GM03348 (cell line): ENCODE measurements around the gene DEPP1.
A peak's percentile ranks its signal among the peaks of the same experiment; 100 is the strongest.

Source experiments
- DNase-seq: peaks from one replicate; pipeline ENCODE4 v3.0.0; 2012; ENCODE audit warnings: low spot score

The DEPP1 gene

DNA sequence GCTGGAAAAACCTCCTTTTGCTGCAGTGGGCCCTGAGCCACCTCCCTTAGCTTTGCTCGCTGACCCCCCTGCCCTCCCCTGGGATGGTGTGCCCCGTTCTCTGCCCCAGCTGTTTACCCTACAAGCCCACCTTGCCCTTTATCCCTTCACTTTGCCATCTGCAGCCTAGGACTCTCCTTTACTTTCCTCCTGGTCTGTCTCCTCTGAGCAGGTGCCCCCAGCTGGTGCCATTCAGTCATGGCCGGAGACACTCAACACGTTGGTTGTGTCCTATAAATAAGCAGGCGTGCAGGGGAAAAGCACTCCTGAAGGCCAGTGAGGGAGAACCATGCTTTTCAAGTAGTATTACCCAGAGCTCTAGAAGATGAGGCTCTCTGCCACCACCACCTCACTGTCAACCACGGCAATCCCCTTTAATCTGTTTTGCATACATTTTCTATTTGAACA is 12.9 kb downstream of the DEPP1 start:
- DNase-seq: no peak

- DNase-seq: no peak
Measured at GRCh38 chr10:44965104-44965503, 13.5 kb downstream of the DEPP1 start.

GRCh38 chr10:44963772-44964633 is 14.6 kb downstream of the DEPP1 start:
- DNase-seq: no peak

GRCh38 chr10:44962870-44963738 is 15.5 kb downstream of the DEPP1 start:
- no peak for DNase-seq

- DNase-seq: no peak
Measured at GRCh38 chr10:44961931-44962750, 16.5 kb downstream of the DEPP1 start.

- DNase-seq: no peak
Measured at GRCh38 chr10:44961230-44961571, 17.4 kb downstream of the DEPP1 start.

DNA sequence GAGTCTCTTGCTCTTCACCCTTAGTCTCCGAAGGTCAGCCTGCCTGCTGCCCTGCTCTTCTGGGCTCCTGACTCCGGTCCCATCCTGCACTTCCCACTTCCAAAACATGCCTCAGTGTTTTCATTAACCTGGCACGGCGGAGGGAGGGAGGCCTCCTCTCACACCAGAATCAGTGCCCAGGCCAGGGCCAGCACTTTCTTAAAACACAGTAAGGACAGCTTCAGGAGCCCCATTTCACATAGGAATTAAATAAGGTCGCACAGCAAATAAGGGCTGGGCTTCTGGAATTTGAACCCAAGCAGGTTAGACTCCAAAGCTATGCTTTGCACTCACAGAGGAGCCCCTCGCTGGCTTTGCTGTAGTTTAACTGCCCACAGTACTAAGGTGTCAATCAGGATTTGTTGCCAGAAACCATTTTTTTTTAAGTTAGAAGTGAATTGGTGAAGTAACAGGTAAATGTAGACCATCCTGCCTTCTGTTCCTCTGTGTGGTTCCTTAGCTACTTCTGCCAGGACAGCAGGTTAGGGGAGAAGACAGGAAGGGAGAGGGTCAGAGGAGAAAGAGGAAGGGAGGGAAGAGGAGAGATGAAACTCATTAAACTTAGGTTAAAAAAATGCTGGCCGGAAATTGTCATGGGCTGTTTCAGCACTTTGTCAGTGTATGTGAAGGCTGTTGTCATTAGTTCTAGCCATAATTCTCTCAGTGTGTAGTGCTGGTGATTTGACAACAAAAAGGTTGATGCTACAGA is 18.0 kb downstream of the DEPP1 start:
- no peak for DNase-seq

DNA sequence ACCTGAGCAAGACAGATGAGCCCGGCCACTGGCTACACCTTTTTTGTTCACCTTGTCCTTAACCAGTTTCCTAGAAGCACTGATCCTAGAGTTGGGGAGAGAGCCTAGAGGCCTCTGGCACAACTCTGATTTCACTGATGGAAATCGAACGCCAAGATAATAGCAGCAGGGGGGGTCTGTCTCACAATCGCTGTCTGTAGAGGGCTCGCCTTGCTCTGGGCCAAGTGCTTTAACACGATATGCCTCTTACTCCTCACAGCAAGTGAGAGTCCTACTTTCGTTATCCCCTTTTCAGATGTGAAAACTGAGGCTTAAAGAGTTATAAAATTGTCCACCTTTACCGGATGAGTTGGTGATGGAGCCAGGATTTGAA is 18.5 kb downstream of the DEPP1 start:
- no peak for DNase-seq

DNA sequence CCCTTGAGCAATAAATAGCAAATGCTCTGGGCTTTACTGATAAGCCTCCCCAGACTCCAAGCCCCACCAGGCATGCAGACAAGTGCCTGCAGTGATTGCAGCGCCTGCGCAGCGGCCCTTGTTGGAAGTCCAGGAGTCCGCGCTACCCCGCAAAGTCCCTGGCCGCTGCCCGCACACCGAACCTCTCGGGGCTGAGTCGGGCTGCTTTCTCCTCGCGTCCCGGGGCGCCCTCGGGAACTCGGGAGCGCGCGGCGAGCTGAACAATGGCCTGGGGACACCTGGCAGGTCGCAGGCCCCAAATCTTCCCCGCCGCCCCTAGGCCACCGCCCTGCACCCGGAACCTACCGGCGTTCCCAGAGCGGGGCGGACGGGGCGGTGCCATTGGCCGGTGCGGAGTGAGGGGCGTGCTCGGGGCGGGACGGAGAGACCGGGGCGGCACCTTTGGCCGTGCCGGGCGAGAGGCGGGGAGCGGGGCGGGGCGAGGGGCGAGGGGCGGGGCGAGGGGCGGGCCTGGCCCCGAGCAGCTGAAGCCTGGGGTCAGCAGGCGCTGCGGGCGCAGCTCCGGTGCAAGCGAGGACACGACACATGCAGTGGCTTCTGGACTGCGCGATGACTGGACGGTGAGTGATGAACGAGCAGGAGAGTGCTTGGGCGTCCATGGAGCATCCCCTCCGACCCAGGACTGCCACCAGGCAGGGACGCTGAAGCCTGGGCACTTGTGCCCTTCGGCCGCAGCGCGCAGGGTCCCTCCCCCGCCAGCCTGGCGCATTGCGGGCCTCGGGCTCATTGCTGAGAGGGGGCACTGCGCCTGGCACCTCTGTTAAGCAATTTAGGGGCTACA is 19.1 kb downstream of the DEPP1 start, which contains the start of gene RASSF4:
Gene RASSF4 (plus strand): TSS at position 556 of the 841 bp plus-strand sequence. CDS start 10,401 bp downstream, outside the sequence.
- DNase-seq: peak; percentile 99

DNA sequence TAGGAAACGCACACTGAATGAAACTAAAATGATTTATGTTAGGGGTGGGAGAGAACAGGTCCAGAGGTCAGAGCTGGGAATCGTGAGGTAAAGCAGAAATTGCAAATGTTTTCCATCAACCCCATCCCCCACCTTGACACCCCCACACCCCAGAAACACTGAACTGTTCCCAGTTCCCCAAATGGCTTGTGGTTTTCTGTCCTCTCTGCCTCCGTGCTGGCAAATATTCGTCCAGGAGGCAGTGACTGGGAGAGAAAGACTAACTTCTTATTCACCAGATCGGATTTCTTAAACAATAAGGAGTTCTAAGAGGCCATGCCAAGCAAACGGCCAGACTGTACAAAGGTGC is 19.7 kb downstream of the DEPP1 start:
- DNase-seq: no peak

GRCh38 chr10:44958196-44958897 is 20.3 kb downstream of the DEPP1 start:
- DNase-seq: peak; percentile 65

DNA sequence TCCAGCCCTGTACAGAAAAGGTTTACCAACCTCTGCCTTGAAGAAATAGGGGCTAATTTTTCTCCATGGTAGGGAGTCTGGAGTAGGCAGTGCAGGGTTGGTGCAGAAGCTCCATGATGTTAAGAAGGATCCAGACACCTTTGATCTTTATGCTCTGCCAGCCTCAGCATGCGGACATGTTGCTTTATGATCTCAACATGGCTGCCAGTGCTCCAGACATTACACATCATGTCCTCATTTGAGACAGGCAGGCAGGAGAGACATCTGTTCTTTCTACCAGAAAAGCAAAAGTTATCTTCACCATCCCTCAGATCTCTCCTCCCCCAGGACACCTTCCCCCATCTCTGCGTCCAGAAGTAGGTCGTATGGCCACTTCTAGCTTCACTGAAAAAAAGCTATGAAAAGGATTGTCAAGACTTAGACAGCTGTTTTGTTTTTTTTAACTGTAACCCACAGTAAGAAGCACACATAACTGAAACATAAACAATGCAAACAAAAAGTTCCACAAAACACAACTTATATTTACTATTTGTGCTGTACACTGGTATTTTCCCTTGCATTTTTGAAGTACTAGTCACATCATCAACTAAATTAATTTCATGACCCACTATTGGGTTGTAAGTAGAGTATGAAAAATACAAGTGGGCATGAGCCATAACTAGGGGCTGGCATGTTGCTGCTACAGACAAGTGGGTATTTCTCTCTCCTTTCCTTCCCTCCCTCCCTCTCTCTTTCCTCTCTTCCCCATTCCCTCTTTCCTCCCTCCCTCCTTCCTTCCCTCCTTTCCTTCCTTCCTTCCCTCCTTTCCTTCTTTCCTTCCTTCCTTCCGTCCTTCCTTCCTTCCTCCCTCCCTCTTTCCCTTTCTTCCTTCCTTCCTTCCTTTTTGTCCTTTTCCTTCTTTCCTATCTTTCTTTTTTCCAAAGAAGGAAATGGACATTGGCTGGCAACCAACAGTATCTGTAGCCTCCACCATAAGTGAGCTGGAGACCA is 21.6 kb downstream of the DEPP1 start:
- no peak for DNase-seq

DNA sequence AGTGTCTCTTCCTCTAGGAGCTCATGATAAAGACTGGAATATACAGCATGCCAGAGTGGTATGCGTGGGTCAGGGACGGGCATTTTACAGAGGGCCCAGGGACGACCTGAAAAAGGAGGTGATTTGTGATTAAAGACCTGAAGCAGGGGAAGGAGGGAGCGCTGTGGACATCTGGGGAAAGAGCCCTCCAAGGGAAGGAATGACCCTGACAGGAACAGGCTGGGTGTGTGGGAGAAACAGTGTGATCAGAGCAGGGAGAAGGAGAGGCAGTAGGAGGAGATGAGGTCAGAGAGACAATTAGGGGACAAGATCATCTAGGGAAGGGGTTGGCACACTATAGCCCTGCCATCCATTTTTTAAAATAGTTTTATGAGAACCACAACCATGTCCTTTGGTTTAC is 22.4 kb downstream of the DEPP1 start:
- no peak for DNase-seq

- DNase-seq: no peak
Measured at GRCh38 chr10:44955413-44956070, 23.1 kb downstream of the DEPP1 start.

GRCh38 chr10:44954962-44955361 is 23.6 kb downstream of the DEPP1 start:
- DNase-seq: no peak

- no peak for DNase-seq
Measured at GRCh38 chr10:44954042-44954441, 24.6 kb downstream of the DEPP1 start.

GRCh38 chr10:44952779-44953231 is 25.8 kb downstream of the DEPP1 start:
- DNase-seq: no peak
